ENCODE data around the gene ERF.

ERF gene

GRCh38 chr19:42279902-42280814 lies 25.2 kb upstream of the ERF start:
- ChIA-PET CTCF (interaction anchor here (0.6 to 7.5 kb wide), 18 partner anchors 9 to 171 kb away, joined by 3 to 159 read pairs (median 5); partner anchors contain the start of genes CIC, ERF, GSK3A and POU2F2), POLR2A (interaction anchor here (0.7 to 3.1 kb wide), 7 partner anchors 9 to 37 kb away, joined by 3 to 21 read pairs (median 4); partner anchors contain the start of genes CIC and GSK3A)
- H3K4me3 ChIP-seq (ENCODE audit: control insufficient read depth in 1 of 7, extremely low read depth in 1 of 7, insufficient read depth in 4 of 7, low read depth in 2 of 7, low read length in 6 of 7), result peak overlapping the region; percentile 61 to 91 (median 76)
- H3K27ac ChIP-seq (ENCODE audit: insufficient read depth in 1 of 2, low read depth in 1 of 2, low read length in 2 of 2, poor library complexity in 1 of 2, severe bottlenecking in 2 of 2), result peak overlapping the region in 1 of 2 experiments; percentile 79
- peaks cover 6 to 77% (median 69%) of the 10 kb centered on the region in 4 experiments for H3K4me1 ChIP-seq (ENCODE audit: control extremely low read depth in 1 of 4, control insufficient read depth in 4 of 4, insufficient read depth in 4 of 4, low read length in 3 of 4)
- H3K36me3 ChIP-seq (ENCODE audit: control insufficient read depth in 4 of 4, insufficient read depth in 4 of 4, low read length in 3 of 4), result peaks cover 0 to 13% (median 3%) of the 10 kb centered on the region in 4 experiments
- peak; percentile 80 to 90 (median 88) for DNase-seq
- WGBS (ENCODE audit: insufficient coverage), result 0% methylated on average over 35 of the region's 89 CpGs
- no peaks in the 10 kb centered on the region for H3K9me3 ChIP-seq (ENCODE audit: control extremely low read depth in 1 of 5, control insufficient read depth in 4 of 5, insufficient read depth in 2 of 5, low read depth in 1 of 5, low read length in 4 of 5)
- H3K27me3 ChIP-seq (replicated peaks in 2 of 5; ENCODE audit: control insufficient read depth in 4 of 5, insufficient read depth in 5 of 5, low read length in 4 of 5), result no peaks in the 10 kb centered on the region

GRCh38 chr19:42279155-42279901 lies 24.4 kb upstream of the ERF start:
- H3K9me3 ChIP-seq (ENCODE audit: control extremely low read depth in 1 of 5, control insufficient read depth in 4 of 5, insufficient read depth in 2 of 5, low read depth in 1 of 5, low read length in 4 of 5), result no peaks in the 10 kb centered on the region
- peaks cover 3 to 73% (median 63%) of the 10 kb centered on the region in 4 experiments for H3K4me1 ChIP-seq (ENCODE audit: control extremely low read depth in 1 of 4, control insufficient read depth in 4 of 4, insufficient read depth in 4 of 4, low read length in 3 of 4)
- H3K27me3 ChIP-seq (replicated peaks in 2 of 5; ENCODE audit: control insufficient read depth in 4 of 5, insufficient read depth in 5 of 5, low read length in 4 of 5), result no peaks in the 10 kb centered on the region
- peak overlapping the region; percentile 61 to 91 (median 76) for H3K4me3 ChIP-seq (ENCODE audit: control insufficient read depth in 1 of 7, extremely low read depth in 1 of 7, insufficient read depth in 4 of 7, low read depth in 2 of 7, low read length in 6 of 7)
- 11% methylated on average over 6 of the region's 6 CpGs for WGBS (ENCODE audit: insufficient coverage)
- DNase-seq, result no peak
- H3K27ac ChIP-seq (ENCODE audit: insufficient read depth in 1 of 2, low read depth in 1 of 2, low read length in 2 of 2, poor library complexity in 1 of 2, severe bottlenecking in 2 of 2), result peak overlapping the region; percentile 25 to 79
- ChIA-PET POLR2A (interaction anchor here (0.7 to 3.1 kb wide), 7 partner anchors 8 to 36 kb away, joined by 3 to 21 read pairs (median 4); partner anchors contain the start of genes CIC and GSK3A), CTCF (interaction anchor here (0.7 to 7.5 kb wide), 17 partner anchors 9 to 170 kb away, joined by 3 to 159 read pairs (median 6); partner anchors contain the start of genes CIC, ERF, GSK3A and POU2F2)
- H3K36me3 ChIP-seq (ENCODE audit: control insufficient read depth in 4 of 4, insufficient read depth in 4 of 4, low read length in 3 of 4), result peaks cover 0 to 21% (median 10%) of the 10 kb centered on the region in 4 experiments

- WGBS (ENCODE audit: insufficient coverage), result 19% methylated on average over 1 of the region's 5 CpGs
- Histone ChIP-seq H3K9me3 (ENCODE audit: control extremely low read depth in 1 of 5, control insufficient read depth in 4 of 5, insufficient read depth in 2 of 5, low read depth in 1 of 5, low read length in 4 of 5) (no peaks in the 10 kb centered on the region), H3K36me3 (ENCODE audit: control insufficient read depth in 4 of 4, insufficient read depth in 4 of 4, low read length in 3 of 4) (peaks cover 0 to 28% (median 15%) of the 10 kb centered on the region in 4 experiments), H3K4me3 (ENCODE audit: control insufficient read depth in 1 of 7, extremely low read depth in 1 of 7, insufficient read depth in 4 of 7, low read depth in 2 of 7, low read length in 6 of 7) (peak overlapping the region in 1 of 7 experiments; percentile 26), H3K27ac (ENCODE audit: insufficient read depth in 1 of 2, low read depth in 1 of 2, low read length in 2 of 2, poor library complexity in 1 of 2, severe bottlenecking in 2 of 2) (peak overlapping the region; percentile 25 to 79), H3K4me1 (ENCODE audit: control extremely low read depth in 1 of 4, control insufficient read depth in 4 of 4, insufficient read depth in 4 of 4, low read length in 3 of 4) (peaks cover 3 to 73% (median 63%) of the 10 kb centered on the region in 4 experiments), H3K27me3 (replicated peaks in 2 of 5; ENCODE audit: control insufficient read depth in 4 of 5, insufficient read depth in 5 of 5, low read length in 4 of 5) (no peaks in the 10 kb centered on the region)
- DNase-seq, result no peak
- ChIA-PET POLR2A (interaction anchor here (1.4 to 2.5 kb wide), 3 partner anchors 8 to 27 kb away, joined by 4 to 10 read pairs (median 8); partner anchors contain the start of gene CIC), CTCF (interaction anchor here (0.7 to 7.5 kb wide), 13 partner anchors 8 to 169 kb away, joined by 3 to 159 read pairs (median 7); partner anchors contain the start of genes CIC, ERF, GSK3A and POU2F2)
These were observed 23.7 kb upstream of the ERF start for GRCh38 chr19:42278452-42279154.

GRCh38 chr19:42277821-42278451 lies 23.0 kb upstream of the ERF start:
- no peak for DNase-seq
- WGBS (ENCODE audit: insufficient coverage), result 53% methylated on average over 9 of the region's 10 CpGs
- peaks cover 0 to 35% (median 18%) of the 10 kb centered on the region in 4 experiments for H3K36me3 ChIP-seq (ENCODE audit: control insufficient read depth in 4 of 4, insufficient read depth in 4 of 4, low read length in 3 of 4)
- ChIA-PET POLR2A (no interaction called here), CTCF (interaction anchor here (1.3 to 7.5 kb wide), 6 partner anchors 7 to 169 kb away, joined by 7 to 159 read pairs (median 14); partner anchors contain the start of genes GSK3A and ZNF526)
- peak overlapping the region; percentile 25 to 79 for H3K27ac ChIP-seq (ENCODE audit: insufficient read depth in 1 of 2, low read depth in 1 of 2, low read length in 2 of 2, poor library complexity in 1 of 2, severe bottlenecking in 2 of 2)
- no peaks in the 10 kb centered on the region for H3K27me3 ChIP-seq (replicated peaks in 2 of 5; ENCODE audit: control insufficient read depth in 4 of 5, insufficient read depth in 5 of 5, low read length in 4 of 5)
- H3K4me1 ChIP-seq (ENCODE audit: control extremely low read depth in 1 of 4, control insufficient read depth in 4 of 4, insufficient read depth in 4 of 4, low read length in 3 of 4), result peaks cover 3 to 67% (median 56%) of the 10 kb centered on the region in 4 experiments
- no peaks in the 10 kb centered on the region for H3K9me3 ChIP-seq (ENCODE audit: control extremely low read depth in 1 of 5, control insufficient read depth in 4 of 5, insufficient read depth in 2 of 5, low read depth in 1 of 5, low read length in 4 of 5)
- H3K4me3 ChIP-seq (ENCODE audit: control insufficient read depth in 1 of 7, extremely low read depth in 1 of 7, insufficient read depth in 4 of 7, low read depth in 2 of 7, low read length in 6 of 7), result peak overlapping the region in 2 of 7 experiments; percentile 26 to 33

- ChIA-PET CTCF (interaction anchor here (0.6 to 7.5 kb wide), 3 partner anchors 30 to 315 kb away, joined by 3 to 159 read pairs (median 29); partner anchors contain the start of gene GSK3A), POLR2A (no interaction called here)
- peaks cover 0 to 46% (median 25%) of the 10 kb centered on the region in 4 experiments for H3K36me3 ChIP-seq (ENCODE audit: control insufficient read depth in 4 of 4, insufficient read depth in 4 of 4, low read length in 3 of 4)
- no peak overlapping the region for H3K4me3 ChIP-seq (ENCODE audit: control insufficient read depth in 1 of 7, extremely low read depth in 1 of 7, insufficient read depth in 4 of 7, low read depth in 2 of 7, low read length in 6 of 7)
- no peaks in the 10 kb centered on the region for H3K27me3 ChIP-seq (replicated peaks in 2 of 5; ENCODE audit: control insufficient read depth in 4 of 5, insufficient read depth in 5 of 5, low read length in 4 of 5)
- H3K9me3 ChIP-seq (ENCODE audit: control extremely low read depth in 1 of 5, control insufficient read depth in 4 of 5, insufficient read depth in 2 of 5, low read depth in 1 of 5, low read length in 4 of 5), result no peaks in the 10 kb centered on the region
- H3K27ac ChIP-seq (ENCODE audit: insufficient read depth in 1 of 2, low read depth in 1 of 2, low read length in 2 of 2, poor library complexity in 1 of 2, severe bottlenecking in 2 of 2), result no peak overlapping the region
- WGBS (ENCODE audit: insufficient coverage), result 100% methylated on average over 4 of the region's 4 CpGs
- no peak for DNase-seq
- H3K4me1 ChIP-seq (ENCODE audit: control extremely low read depth in 1 of 4, control insufficient read depth in 4 of 4, insufficient read depth in 4 of 4, low read length in 3 of 4), result peaks cover 0 to 60% (median 48%) of the 10 kb centered on the region in 4 experiments
These were observed 21.9 kb upstream of the ERF start for GRCh38 chr19:42276821-42277220.

- H3K27me3 ChIP-seq (replicated peaks in 2 of 5; ENCODE audit: control insufficient read depth in 4 of 5, insufficient read depth in 5 of 5, low read length in 4 of 5), result no peaks in the 10 kb centered on the region
- H3K4me1 ChIP-seq (ENCODE audit: control extremely low read depth in 1 of 4, control insufficient read depth in 4 of 4, insufficient read depth in 4 of 4, low read length in 3 of 4), result peaks cover 0 to 60% (median 48%) of the 10 kb centered on the region in 4 experiments
- no peaks in the 10 kb centered on the region for H3K9me3 ChIP-seq (ENCODE audit: control extremely low read depth in 1 of 5, control insufficient read depth in 4 of 5, insufficient read depth in 2 of 5, low read depth in 1 of 5, low read length in 4 of 5)
- WGBS (ENCODE audit: insufficient coverage), result 33% methylated on average over 1 of the region's 3 CpGs
- H3K27ac ChIP-seq (ENCODE audit: insufficient read depth in 1 of 2, low read depth in 1 of 2, low read length in 2 of 2, poor library complexity in 1 of 2, severe bottlenecking in 2 of 2), result no peak overlapping the region
- ChIA-PET CTCF (interaction anchor here (7.5 kb wide), 1 partner anchor 29 kb away, joined by 159 read pairs; the partner anchor contains the start of gene GSK3A), POLR2A (no interaction called here)
- H3K4me3 ChIP-seq (ENCODE audit: control insufficient read depth in 1 of 7, extremely low read depth in 1 of 7, insufficient read depth in 4 of 7, low read depth in 2 of 7, low read length in 6 of 7), result no peak overlapping the region
- H3K36me3 ChIP-seq (ENCODE audit: control insufficient read depth in 4 of 4, insufficient read depth in 4 of 4, low read length in 3 of 4), result peaks cover 0 to 50% (median 25%) of the 10 kb centered on the region in 4 experiments
- DNase-seq, result no peak
These were observed 21.4 kb upstream of the ERF start for GRCh38 chr19:42276284-42276683.
